Islet of Langerhans (tissue), 1 donor: Measurements from ENCODE around the gene TJP1.
"Not testable (repeated sequence)": the region's sequence is repeated elsewhere in the genome, so short reads cannot be mapped to it uniquely, and the experiment has no call there.

Experiments used
- FAIRE-seq: peaks from one replicate; lab custom pipeline; 2011; peaks lifted over from hg19 to GRCh38; lab: Jason Lieb, UNC

TJP1 gene

GRCh38 chr15:29681166-29681845, 141.0 kb downstream of the TJP1 start:
- no peak for FAIRE-seq

DNA sequence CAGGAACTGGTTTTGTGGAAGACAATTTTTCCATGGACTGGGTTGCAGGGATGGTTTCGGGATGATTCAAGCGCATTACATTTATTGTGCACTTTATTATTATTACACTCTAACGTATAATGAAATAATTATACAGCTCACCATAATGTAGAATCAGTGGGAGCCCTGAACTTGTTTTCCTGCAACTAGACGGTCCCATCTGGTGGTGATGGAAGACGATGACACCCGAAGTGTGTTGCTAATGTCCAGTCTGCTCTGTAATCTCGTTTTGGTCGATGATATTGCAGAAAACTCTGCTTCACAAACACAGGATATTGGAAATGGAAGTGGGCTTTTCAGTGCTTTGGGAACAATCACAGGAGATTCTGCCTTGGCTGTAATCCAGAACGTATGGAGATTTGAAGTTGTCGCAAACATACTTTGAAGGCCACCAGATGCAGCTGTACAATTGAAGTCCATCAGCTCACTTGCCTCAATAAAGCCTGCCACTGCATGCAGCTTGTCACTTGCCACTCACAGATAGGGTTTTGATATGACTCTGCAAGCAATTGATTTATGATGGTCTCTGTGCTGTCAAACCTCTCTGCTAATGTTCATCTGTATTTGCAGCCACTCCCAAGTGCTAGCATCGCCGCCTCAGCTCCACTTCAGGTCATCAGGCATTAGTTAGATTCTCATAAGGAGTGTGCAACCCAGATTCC, 141.7 kb downstream of the TJP1 start:
- no peak for FAIRE-seq

- FAIRE-seq = no peak
Measured at GRCh38 chr15:29678504-29679034, 143.7 kb downstream of the TJP1 start.

- FAIRE-seq = no peak
Measured at GRCh38 chr15:29677871-29678461, 144.3 kb downstream of the TJP1 start.

GRCh38 chr15:29677455-29677854, 144.8 kb downstream of the TJP1 start:
- FAIRE-seq = no peak

DNA sequence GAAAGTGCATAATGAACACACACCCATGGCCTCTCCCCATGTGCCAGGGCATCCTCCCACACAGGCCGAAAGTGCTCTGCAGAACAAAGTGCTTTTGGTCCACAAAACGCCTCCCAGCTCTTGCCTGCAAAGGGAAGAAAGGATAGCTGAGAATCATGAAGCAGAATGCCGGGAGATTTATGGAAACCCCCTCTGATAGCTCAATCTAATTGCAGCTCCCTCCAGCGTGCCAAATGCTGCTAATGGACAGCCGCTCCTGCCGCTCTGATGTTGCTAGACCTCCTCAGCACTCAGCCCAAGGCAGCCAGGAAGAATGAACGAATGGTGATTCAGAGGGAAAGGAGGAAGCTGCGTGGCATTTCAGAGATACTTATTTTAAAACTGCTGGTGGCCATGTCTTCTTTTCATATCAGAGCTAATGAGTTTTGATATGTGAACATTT, 145.3 kb downstream of the TJP1 start:
- FAIRE-seq = no peak

DNA sequence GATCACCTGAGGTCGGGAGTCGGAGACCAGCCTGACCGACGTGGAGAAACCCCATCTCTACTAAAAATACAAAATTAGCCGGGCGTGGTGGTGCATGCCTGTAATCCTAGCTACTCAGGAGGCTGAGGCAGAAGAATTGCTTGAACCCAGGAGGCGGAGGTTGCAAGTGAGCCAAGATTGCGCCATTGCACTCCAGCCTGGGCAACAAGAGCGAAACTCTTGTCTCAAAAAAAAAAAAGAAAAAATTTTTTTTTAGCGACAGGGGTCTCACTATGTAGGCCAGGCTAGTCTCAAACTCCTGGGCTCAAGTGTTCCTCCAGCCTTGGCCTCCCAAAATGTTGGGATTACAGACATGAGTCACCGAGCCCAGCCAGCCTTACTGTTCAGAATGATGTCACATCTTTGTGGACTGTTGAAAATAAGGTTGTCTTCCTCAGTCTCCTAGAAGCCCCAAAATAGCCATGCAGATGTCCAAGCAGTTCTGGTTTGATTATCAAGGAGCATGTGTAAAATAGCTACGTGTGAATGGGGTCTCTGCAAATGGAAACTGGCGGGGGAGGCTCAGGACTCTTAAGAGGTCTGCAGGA, 145.8 kb downstream of the TJP1 start:
- FAIRE-seq = not testable (repeated sequence)

DNA sequence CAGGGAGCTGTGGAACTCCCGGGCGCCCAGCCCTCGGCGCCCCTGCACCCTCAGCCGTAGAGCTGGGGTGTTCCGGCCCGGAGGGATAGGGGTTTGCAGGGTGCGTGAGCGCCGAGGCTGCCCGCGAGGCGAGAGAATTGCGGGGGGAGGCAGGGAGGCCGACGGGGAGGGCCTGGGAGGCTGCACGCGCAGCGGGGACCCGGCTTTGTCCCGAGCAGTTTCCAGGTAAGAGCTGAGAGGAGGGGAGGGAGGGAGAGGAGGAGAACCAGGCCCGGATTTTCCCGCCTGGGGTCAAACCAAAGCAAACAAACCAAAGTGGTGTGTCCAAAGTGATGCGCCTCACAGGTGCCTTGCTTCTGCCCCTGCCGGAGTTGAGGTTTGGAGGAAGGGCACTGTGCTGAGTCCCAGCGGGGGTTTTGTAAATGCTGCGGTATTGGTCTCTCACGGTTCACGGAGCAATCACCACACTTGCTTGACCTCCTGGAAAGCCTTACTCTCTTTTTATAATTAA, 146.4 kb downstream of the TJP1 start:
- FAIRE-seq = no peak

DNA sequence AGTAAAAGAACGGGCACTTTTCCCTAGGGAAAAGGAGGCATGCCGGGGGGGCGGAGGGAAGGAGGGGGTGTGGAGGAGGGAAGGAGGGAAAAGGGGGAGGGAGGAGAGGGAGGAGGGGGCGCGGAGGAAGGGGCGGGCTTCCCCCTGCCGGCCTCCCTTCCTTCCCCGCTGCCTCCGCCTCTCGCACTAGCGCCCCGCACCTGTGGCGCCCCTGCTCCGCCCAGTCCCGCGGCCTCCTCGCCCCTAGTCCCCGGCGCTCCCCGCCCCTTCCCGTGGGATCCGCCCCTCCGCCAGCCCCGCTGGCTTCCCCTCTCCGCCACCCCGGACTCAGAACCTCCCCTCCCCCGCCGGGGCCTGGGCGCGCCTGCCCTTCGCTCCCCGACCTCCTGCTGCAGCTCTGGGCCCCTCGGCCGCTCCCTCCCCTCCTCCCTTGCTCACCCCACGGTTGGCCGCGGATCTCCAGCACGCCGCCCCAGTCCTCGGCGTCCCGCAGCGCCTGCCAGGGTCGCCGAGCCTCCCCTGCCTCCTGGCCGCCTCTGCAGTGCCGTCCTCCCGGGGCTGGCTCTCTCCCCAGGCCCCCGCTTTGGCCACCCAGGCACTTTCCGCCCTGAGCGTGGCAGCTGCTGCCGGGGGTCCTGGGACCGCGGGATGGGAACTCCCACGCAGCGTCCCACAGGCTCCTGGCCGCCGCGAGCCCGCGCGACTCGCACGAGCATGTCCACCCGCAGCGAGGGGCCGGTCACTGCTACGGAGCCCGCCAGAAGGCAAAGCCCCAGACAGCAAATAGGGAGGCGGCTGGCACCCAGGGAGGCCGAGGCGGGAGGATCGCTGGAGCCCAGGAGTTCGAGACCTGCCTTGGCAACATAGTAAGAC, 147.4 kb downstream of the TJP1 start:
- FAIRE-seq = no peak

- FAIRE-seq = no peak
Measured at GRCh38 chr15:29672923-29673809, 149.1 kb downstream of the TJP1 start.

DNA sequence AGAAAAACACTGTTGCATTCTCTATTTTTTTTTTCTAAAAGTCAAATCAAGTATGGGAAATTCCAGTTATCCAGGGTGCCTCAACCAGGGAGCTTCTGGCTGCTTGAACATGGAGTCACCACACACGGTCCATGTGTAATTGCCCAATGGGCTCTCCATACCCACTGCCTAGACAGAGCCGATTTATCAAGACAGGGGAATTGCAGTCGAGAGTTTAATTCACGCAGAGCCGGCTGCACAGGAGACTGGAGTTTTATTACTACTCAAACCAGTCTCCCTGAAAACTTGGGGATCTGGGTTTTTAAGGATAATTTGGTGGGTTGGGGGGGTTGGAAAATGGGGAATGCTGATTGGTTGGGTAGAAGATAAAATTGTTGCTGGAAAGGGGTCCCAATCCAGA, 149.8 kb downstream of the TJP1 start:
- no peak for FAIRE-seq

DNA sequence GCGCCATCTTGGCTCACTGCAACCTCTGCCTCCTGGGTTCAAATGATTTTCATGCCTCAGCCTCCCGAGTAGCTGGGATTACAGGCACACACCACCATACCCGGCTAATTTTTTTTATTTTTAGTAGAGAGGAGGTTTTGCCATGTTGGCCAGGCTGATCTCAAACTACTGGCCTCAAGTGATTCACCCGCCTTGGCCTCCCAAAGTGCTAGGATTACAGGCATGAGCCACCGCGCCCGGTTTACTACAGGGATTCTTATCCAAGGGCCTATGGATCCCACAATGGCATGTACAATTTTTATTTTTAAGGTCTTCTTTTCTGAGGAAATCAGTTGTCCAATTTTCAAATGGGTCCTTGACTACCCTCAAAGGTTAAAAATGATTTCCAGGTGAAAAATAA, 150.2 kb downstream of the TJP1 start:
- not testable (repeated sequence) for FAIRE-seq

GRCh38 chr15:29670998-29671981, 151.0 kb downstream of the TJP1 start:
- no peak for FAIRE-seq

DNA sequence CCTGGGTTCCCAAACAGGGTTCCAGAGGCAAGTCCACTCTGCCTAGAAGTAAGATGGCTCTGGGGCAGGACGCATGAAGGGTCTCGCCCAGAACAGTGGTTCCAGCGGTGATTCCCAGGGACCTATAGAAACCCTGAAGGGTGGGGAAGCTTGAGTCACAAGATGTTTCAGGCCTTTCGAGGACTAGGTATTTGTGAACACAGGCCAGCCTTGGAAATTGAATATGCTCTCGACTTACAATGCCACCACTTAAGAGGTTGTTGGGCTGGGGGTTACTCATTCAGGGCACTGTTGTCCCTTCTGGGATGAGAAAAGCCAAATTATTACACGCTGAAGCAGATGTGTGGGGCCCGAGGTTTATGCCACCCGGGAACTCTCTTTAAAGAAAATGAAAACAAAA, 152.0 kb downstream of the TJP1 start:
- no peak for FAIRE-seq

- no peak for FAIRE-seq
Measured at GRCh38 chr15:29669823-29670222, 152.4 kb downstream of the TJP1 start.

GRCh38 chr15:29668120-29668602, 154.1 kb downstream of the TJP1 start:
- peak; percentile 97 for FAIRE-seq

DNA sequence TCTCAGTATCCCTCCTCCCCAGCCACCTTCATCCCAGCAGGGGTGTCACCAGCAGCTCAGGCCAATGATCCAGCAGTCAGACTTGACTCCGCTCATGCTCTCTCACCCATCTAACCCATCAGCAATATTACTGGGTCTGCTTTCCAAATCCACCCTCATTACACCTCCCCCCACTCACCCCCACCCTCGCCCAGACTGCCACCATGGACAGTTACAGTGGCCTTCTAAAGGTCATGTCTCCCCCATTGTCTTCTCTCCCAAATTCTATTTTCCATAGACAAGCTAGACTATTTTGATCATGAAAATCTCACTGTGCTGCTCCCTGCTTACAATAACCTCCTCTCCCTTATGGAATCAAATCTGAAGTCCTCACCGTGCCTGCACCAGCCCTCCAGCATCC, 156.0 kb downstream of the TJP1 start:
- no peak for FAIRE-seq

- FAIRE-seq = no peak
Measured at GRCh38 chr15:29665444-29666003, 156.7 kb downstream of the TJP1 start.

GRCh38 chr15:29664406-29664805, 157.9 kb downstream of the TJP1 start:
- no peak for FAIRE-seq
